ENCODE results near the gene RAB29.

DNA sequence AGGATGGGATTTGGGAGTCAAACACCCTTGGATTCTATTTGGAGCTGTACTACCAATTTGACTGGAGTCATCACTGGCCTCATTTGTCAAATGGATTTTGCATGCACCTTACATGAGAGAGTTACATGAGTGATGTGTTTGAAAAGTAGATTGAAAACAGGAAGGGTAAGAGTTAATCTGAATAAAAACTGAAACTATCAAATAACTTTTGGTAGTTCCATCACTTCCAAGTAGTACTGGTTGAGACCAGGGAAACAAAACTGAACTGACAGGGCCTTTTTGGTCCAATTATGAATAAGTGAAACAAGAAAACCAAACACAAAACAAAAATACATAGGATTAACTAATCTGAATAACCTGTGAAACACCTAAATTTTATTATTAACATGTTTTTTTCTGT is 55.5 kb downstream of the RAB29 start:
- TF ChIP-seq, protein P1, sequence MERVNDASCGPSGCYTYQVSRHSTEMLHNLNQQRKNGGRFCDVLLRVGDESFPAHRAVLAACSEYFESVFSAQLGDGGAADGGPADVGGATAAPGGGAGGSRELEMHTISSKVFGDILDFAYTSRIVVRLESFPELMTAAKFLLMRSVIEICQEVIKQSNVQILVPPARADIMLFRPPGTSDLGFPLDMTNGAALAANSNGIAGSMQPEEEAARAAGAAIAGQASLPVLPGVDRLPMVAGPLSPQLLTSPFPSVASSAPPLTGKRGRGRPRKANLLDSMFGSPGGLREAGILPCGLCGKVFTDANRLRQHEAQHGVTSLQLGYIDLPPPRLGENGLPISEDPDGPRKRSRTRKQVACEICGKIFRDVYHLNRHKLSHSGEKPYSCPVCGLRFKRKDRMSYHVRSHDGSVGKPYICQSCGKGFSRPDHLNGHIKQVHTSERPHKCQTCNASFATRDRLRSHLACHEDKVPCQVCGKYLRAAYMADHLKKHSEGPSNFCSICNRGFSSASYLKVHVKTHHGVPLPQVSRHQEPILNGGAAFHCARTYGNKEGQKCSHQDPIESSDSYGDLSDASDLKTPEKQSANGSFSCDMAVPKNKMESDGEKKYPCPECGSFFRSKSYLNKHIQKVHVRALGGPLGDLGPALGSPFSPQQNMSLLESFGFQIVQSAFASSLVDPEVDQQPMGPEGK (CRISPR knock-in tag; IDR thresholded peaks at IDR 0.05; ENCODE audit: borderline replicate concordance) = no peak
- TF ChIP-seq ZNF70 (CRISPR knock-in tag; IDR thresholded peaks at IDR 0.05) (no peak), SNAI2 (CRISPR knock-in tag; IDR thresholded peaks at IDR 0.05) (no peak)
